Measurements from ENCODE around the gene TAF11L2. TPM values are rescaled to one million over a fixed set of nuclear protein-coding genes. Genes with fewer than 3 reads are reported as not detected.

TAF11L2 gene
- total and polyA plus RNA-seq, 2 of the 4 experiments (the other 2 are of a cell fraction) = not detected

DNA sequence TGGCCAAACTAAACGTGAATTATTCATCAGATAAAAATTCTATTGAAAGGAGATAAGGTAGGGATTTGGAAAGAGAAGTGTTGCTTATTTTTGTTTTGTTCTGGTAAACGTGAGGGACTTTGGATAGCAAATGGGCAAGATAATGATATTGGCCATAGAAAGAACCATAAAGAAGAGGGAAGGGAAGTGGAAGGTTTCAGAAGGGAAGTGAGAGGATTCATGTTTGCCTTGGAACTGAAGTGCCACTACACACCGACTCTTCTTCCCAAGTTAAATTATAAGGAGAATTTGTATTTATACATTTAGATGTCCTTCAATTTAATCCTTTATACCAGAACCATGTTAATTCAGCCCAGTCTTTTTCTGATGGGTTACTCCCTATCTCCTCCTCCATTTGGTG, 42.1 kb upstream of the TAF11L2 start:
- H4K8ac ChIP-seq (ENCODE audit: low read depth in 2 of 2, low read length in 2 of 2) = no peak overlapping the region
- POLR2A ChIA-PET (ENCODE audit: unreplicated experiment) = no interaction called here

More for the DNA sequence above, 42.1 kb upstream of the TAF11L2 start:
- no peak overlapping the region for H3K27ac ChIP-seq (ENCODE audit: insufficient read depth, low read length)
- no peak overlapping the region for H2BK20ac ChIP-seq (ENCODE audit: low read depth, low read length)
- no peaks in the 10 kb centered on the region for H3K9me1 ChIP-seq (ENCODE audit: insufficient read depth, low read length)
- no peak overlapping the region for H2AK5ac ChIP-seq (ENCODE audit: low read depth, low read length)
- H2BK15ac ChIP-seq (ENCODE audit: low read depth, low read length) = no peak overlapping the region
- H2AFZ ChIP-seq (replicated peaks; ENCODE audit: low read length, poor library complexity) = no peak overlapping the region
- H3K9me3 ChIP-seq (ENCODE audit: control insufficient read depth, insufficient read depth, low read length) = no peaks in the 10 kb centered on the region
- no peaks in the 10 kb centered on the region for H3K4me1 ChIP-seq (ENCODE audit: control insufficient read depth, insufficient read depth, low read length)
- H3K4me2 ChIP-seq (ENCODE audit: low read depth, low read length) = no peak overlapping the region
- no peaks in the 10 kb centered on the region for H4K20me1 ChIP-seq (ENCODE audit: insufficient read depth, low read length)
- no peak overlapping the region for H3K56ac ChIP-seq (ENCODE audit: extremely low read depth, insufficient read depth, low read length)
- DNase-seq = no peak
- H3K23ac ChIP-seq (ENCODE audit: low read depth, low read length) = no peak overlapping the region
- no peak overlapping the region for H3K9ac ChIP-seq (ENCODE audit: low read depth, low read length)
- dilution Hi-C loops (cut with HindIII; ENCODE audit: low sequenced_read_pairs, unreplicated experiment) (no loop called here), in situ Hi-C loops (cut with MboI; ENCODE audit: low sequenced_read_pairs) (no loop called here), intact Hi-C loops (cut with micrococcal nuclease) (no loop called here)
- TF ChIP-seq CEBPB (IDR thresholded peaks at IDR 0.05; ENCODE audit: low read depth, low read length) (no peak), RCOR1 (IDR thresholded peaks at IDR 0.05; ENCODE audit: insufficient replicate concordance, low read length) (no peak), CHD1 (IDR thresholded peaks at IDR 0.05; ENCODE audit: low read depth, low read length) (no peak), NFE2L2 (IDR thresholded peaks at IDR 0.05; ENCODE audit: low read depth, low read length) (no peak), MXI1 (IDR thresholded peaks at IDR 0.05; ENCODE audit: borderline replicate concordance, low read depth, low read length) (no peak), BHLHE40 (IDR thresholded peaks at IDR 0.05; ENCODE audit: low read depth, low read length) (no peak), RAD21 (IDR thresholded peaks at IDR 0.05; ENCODE audit: low read length) (no peak), SMC3 (IDR thresholded peaks at IDR 0.05; ENCODE audit: low read depth, low read length) (no peak), MAFK (IDR thresholded peaks at IDR 0.05; ENCODE audit: low read depth, low read length) (no peak), FOS (IDR thresholded peaks at IDR 0.05; ENCODE audit: low read depth, low read length) (no peak), RFX5 (IDR thresholded peaks at IDR 0.05; ENCODE audit: low read depth, low read length) (no peak), POLR2A (IDR thresholded peaks at IDR 0.05; ENCODE audit: low read depth, low read length) (no peak), MAZ (IDR thresholded peaks at IDR 0.05; ENCODE audit: borderline replicate concordance, low read depth, low read length) (no peak)
- TF ChIP-seq, protein P1, sequence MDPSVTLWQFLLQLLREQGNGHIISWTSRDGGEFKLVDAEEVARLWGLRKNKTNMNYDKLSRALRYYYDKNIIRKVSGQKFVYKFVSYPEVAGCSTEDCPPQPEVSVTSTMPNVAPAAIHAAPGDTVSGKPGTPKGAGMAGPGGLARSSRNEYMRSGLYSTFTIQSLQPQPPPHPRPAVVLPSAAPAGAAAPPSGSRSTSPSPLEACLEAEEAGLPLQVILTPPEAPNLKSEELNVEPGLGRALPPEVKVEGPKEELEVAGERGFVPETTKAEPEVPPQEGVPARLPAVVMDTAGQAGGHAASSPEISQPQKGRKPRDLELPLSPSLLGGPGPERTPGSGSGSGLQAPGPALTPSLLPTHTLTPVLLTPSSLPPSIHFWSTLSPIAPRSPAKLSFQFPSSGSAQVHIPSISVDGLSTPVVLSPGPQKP (IDR thresholded peaks at IDR 0.05; ENCODE audit: borderline replicate concordance, low read depth, low read length) = no peak
- TF ChIP-seq, protein P2, sequence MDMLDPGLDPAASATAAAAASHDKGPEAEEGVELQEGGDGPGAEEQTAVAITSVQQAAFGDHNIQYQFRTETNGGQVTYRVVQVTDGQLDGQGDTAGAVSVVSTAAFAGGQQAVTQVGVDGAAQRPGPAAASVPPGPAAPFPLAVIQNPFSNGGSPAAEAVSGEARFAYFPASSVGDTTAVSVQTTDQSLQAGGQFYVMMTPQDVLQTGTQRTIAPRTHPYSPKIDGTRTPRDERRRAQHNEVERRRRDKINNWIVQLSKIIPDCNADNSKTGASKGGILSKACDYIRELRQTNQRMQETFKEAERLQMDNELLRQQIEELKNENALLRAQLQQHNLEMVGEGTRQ (IDR thresholded peaks at IDR 0.05; ENCODE audit: low read depth, low read length) = no peak
- TF ChIP-seq, protein P3, sequence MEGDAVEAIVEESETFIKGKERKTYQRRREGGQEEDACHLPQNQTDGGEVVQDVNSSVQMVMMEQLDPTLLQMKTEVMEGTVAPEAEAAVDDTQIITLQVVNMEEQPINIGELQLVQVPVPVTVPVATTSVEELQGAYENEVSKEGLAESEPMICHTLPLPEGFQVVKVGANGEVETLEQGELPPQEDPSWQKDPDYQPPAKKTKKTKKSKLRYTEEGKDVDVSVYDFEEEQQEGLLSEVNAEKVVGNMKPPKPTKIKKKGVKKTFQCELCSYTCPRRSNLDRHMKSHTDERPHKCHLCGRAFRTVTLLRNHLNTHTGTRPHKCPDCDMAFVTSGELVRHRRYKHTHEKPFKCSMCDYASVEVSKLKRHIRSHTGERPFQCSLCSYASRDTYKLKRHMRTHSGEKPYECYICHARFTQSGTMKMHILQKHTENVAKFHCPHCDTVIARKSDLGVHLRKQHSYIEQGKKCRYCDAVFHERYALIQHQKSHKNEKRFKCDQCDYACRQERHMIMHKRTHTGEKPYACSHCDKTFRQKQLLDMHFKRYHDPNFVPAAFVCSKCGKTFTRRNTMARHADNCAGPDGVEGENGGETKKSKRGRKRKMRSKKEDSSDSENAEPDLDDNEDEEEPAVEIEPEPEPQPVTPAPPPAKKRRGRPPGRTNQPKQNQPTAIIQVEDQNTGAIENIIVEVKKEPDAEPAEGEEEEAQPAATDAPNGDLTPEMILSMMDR (conservative IDR thresholded peaks at IDR 0.05; ENCODE audit: low read depth, low read length) = no peak
- H3K36me3 ChIP-seq (ENCODE audit: control insufficient read depth, insufficient read depth, low read length) = no peaks in the 10 kb centered on the region
- no peak overlapping the region for H2BK5ac ChIP-seq (ENCODE audit: low read depth, low read length, poor library complexity, severe bottlenecking)
- H4K91ac ChIP-seq (ENCODE audit: insufficient read depth, low read depth, low read length) = no peak overlapping the region
- H3K18ac ChIP-seq (ENCODE audit: low read depth, low read length) = no peak overlapping the region
- 71 to 100% methylated on average over 1 of the region's 3 CpGs for WGBS, 2 experiments (ENCODE audit: extremely low coverage in 2 of 2, insufficient read length in 1 of 2)
- H2BK120ac ChIP-seq (ENCODE audit: low read depth, low read length) = no peak overlapping the region
- no peak overlapping the region for H3K4ac ChIP-seq (ENCODE audit: low read depth, low read length)
- no peak for ATAC-seq (ENCODE audit: low read depth)
- no peaks in the 10 kb centered on the region for H3K79me1 ChIP-seq (ENCODE audit: low read depth in 1 of 2, low read length in 2 of 2)
- no peaks in the 10 kb centered on the region; the same call in 1 of the 2 replicates for H3K27me3 ChIP-seq (ENCODE audit: control insufficient read depth, insufficient read depth, low read length)
- no peak overlapping the region for H3K14ac ChIP-seq (replicated peaks; ENCODE audit: low read depth, low read length)
- CTCF ChIA-PET = no interaction called here
- BruUV-seq (replicated peaks) = no TSS peak
- H2AK9ac ChIP-seq (replicated peaks; ENCODE audit: low read depth, low read length, poor library complexity) = no peak overlapping the region
- no peak overlapping the region for H4K5ac ChIP-seq (ENCODE audit: low read depth, low read length)
- H3K4me3 ChIP-seq (ENCODE audit: insufficient read depth, low read depth, low read length) = no peak overlapping the region

Measured in IMR-90 (cell line).